Subcutaneous adipose tissue (tissue), 4 donors: ENCODE measurements around the gene CHCHD3. TPM values are rescaled to one million over a fixed set of nuclear protein-coding genes. Genes with fewer than 3 reads are reported as not detected.

Experiments
- total RNA-seq, 4 donors: library from RNA; depleted of rRNA; stranded (reverse); fragments of >200 nt; gene quantifications; one replicate each; pipeline ENCODE4 v1.1.0, GENCODE V29; 2016
- TF ChIP-seq, protein P1 (sequence below): fragments of 450-650 bp; IDR thresholded peaks from one replicate; pipeline ENCODE4 v1.5.1; 2016; ENCODE audit warnings: low read depth, mild to moderate bottlenecking, control low read depth, antibody characterized with exemption, moderate library complexity

Gene CHCHD3
- total RNA-seq, 4 donors from 2014 or later, result 44.9 to 69.7 (median 55.8) TPM

DNA sequence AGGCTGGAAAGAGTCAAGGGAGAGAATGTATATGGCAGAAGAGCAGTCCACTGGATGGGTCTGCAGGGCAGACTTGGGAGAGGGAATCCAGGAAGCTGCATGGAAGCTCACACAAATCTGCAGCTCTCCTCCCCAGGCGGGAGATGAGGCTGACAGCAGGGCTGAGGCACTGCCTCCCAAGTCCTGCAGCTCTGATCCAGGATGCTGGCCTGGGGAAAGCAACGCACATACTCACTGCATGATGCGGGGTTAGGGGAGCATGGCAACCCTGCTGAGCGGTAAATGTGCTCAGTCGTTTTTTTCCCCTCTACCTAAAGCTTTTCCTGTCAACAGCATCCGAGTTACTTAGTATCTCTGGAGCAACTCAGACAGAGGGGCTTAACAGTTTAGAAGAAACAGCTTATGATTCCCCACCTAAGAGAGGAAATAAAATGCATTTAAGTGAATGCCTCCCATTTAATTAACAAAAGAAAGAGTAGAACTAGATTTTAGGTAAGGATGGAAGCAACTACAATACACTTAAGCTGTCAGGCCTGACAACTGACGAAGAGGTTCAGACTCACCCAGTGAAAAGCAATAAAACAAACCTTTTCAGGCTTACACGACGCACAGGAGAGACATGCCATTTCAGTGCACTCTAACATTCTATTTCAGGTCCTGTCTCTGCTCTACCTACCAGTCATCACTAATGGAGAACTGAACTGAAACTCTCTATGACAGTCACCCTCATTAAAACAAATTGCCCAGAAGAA, 37.0 kb downstream of the CHCHD3 start:
- TF ChIP-seq, protein P1, sequence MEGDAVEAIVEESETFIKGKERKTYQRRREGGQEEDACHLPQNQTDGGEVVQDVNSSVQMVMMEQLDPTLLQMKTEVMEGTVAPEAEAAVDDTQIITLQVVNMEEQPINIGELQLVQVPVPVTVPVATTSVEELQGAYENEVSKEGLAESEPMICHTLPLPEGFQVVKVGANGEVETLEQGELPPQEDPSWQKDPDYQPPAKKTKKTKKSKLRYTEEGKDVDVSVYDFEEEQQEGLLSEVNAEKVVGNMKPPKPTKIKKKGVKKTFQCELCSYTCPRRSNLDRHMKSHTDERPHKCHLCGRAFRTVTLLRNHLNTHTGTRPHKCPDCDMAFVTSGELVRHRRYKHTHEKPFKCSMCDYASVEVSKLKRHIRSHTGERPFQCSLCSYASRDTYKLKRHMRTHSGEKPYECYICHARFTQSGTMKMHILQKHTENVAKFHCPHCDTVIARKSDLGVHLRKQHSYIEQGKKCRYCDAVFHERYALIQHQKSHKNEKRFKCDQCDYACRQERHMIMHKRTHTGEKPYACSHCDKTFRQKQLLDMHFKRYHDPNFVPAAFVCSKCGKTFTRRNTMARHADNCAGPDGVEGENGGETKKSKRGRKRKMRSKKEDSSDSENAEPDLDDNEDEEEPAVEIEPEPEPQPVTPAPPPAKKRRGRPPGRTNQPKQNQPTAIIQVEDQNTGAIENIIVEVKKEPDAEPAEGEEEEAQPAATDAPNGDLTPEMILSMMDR, result no peak

- TF ChIP-seq, protein P1, result no peak
Measured at GRCh38 chr7:133040674-133041073, 41.2 kb downstream of the CHCHD3 start.

GRCh38 chr7:133040178-133040577, 41.7 kb downstream of the CHCHD3 start:
- TF ChIP-seq, protein P1, result no peak

- TF ChIP-seq, protein P1, result no peak
Measured at GRCh38 chr7:133039614-133040013, 42.3 kb downstream of the CHCHD3 start.

DNA sequence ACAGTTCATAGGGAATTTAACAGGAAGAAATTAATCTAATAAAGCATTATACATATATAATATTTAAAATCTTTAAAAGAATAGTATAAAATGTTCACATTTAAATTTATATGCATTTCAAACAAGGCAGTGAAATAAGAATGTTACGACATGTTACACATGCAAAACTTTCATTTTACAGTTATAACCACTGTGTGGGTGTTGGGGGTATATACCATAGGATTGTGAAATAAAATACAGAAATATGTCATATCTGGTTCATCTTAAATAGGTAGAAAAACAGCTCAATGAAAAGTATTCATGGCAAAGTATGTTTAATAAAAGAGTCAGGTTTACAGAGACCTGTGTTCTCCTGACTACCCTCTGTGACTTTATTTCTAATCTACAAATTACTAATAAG, 45.6 kb downstream of the CHCHD3 start:
- TF ChIP-seq, protein P1, result no peak

GRCh38 chr7:133030346-133030745, 51.5 kb downstream of the CHCHD3 start:
- TF ChIP-seq, protein P1, result no peak

DNA sequence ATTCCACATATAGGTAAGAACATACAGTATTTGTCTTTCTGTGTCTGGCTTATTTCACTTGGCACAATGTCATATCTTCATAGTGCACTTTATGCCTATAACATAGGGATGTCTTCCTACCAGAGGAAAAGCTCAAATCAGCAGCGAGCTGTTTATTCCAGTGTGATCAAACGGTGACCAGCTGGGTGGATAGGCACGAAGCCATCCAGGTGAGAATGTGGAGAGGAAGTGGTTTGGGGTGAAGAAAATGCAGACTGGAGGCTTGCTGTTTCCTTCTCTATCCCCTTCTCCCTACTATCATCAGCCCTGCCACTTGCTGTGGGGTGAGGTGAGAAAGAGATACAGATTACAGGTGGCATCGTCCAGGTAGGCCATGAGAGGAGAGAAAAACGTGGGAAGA, 52.4 kb downstream of the CHCHD3 start:
- TF ChIP-seq, protein P1, result no peak
